GM10847 (cell line): ENCODE results near the gene SIRT6.

Experiments
- POLR2A ChIP-seq: IDR thresholded peaks from 2 replicates; pipeline ENCODE4 v1.6.1; 2011; ENCODE audit not compliant: insufficient read length; ENCODE audit errors: extremely low read depth

The SIRT6 gene

GRCh38 chr19:4154571-4155312 lies 27.6 kb downstream of the SIRT6 start:
- TF ChIP-seq POLR2A = no peak

- TF ChIP-seq POLR2A = no peak
Measured at GRCh38 chr19:4152241-4152998, 29.9 kb downstream of the SIRT6 start.

GRCh38 chr19:4151623-4152022 lies 30.7 kb downstream of the SIRT6 start:
- no peak for TF ChIP-seq POLR2A

- TF ChIP-seq POLR2A = no peak
Measured at GRCh38 chr19:4149518-4150288, 32.7 kb downstream of the SIRT6 start.

- TF ChIP-seq POLR2A = no peak
Measured at GRCh38 chr19:4144666-4145249, 37.6 kb downstream of the SIRT6 start.

- TF ChIP-seq POLR2A = no peak
Measured at GRCh38 chr19:4140237-4140711, 42.1 kb downstream of the SIRT6 start.

- no peak for TF ChIP-seq POLR2A
Measured at GRCh38 chr19:4139614-4140236, 42.6 kb downstream of the SIRT6 start.

GRCh38 chr19:4138445-4138844 lies 43.9 kb downstream of the SIRT6 start:
- no peak for TF ChIP-seq POLR2A

GRCh38 chr19:4136680-4137088 lies 45.7 kb downstream of the SIRT6 start:
- no peak for TF ChIP-seq POLR2A

- TF ChIP-seq POLR2A = no peak
Measured at GRCh38 chr19:4134351-4134750, 48.0 kb downstream of the SIRT6 start.

- TF ChIP-seq POLR2A = no peak
Measured at GRCh38 chr19:4130744-4131438, 51.5 kb downstream of the SIRT6 start.

GRCh38 chr19:4124638-4125037 lies 57.7 kb downstream of the SIRT6 start:
- TF ChIP-seq POLR2A = no peak
